GM21619 (cell line): ENCODE data around the gene ALG5.

ENCODE experiments used
- ATAC-seq: cut with Tn5 transposase; IDR thresholded peaks from one replicate; pipeline ENCODE4 v1.9.1; 2021; ENCODE audit not compliant: unreplicated experiment

The ALG5 gene

GRCh38 chr13:36917311-36917710 lies 81.8 kb downstream of the ALG5 start:
- no peak for ATAC-seq

GRCh38 chr13:36915896-36916640 lies 83.1 kb downstream of the ALG5 start:
- ATAC-seq, result no peak

- ATAC-seq, result no peak
Measured at GRCh38 chr13:36915106-36915505, 84.0 kb downstream of the ALG5 start.

DNA sequence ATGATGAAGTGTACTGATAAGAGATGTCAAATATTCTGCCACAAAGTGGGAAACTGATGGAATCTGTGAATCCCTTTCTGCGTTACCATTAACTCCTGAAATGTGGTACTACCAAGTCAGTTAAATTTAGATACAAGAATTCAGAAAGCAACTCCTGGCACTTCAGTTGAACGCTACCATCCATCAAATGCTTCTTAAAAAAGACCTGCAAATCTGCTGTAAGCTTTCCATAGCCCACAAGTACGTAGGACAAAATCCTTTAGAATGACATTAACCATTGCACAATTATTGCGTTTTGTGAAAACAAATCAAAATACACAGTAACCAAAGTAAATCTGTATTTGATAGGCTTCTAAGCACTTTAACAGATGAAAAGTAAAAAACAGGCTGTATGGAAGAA lies 84.5 kb downstream of the ALG5 start:
- no peak for ATAC-seq

GRCh38 chr13:36913463-36913862 lies 85.7 kb downstream of the ALG5 start:
- ATAC-seq, result no peak

DNA sequence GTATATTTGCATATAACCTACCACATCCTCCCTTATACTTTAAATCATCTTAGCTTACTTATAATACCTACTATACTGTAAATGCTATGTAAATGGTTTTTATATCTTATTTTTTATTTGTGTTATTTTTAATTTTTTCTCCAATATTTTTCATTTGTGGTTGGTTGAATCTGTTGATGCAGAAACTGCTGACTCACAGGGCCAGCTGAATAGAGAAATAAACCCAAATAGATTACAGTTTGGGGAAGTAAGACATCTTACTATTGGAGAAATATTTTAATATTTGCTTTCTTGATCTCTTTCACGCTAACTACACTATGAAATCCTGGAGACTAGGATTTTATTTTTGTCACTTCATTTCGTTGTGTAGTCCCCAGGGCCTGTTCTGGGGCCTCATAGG lies 86.2 kb downstream of the ALG5 start:
- ATAC-seq, result no peak

DNA sequence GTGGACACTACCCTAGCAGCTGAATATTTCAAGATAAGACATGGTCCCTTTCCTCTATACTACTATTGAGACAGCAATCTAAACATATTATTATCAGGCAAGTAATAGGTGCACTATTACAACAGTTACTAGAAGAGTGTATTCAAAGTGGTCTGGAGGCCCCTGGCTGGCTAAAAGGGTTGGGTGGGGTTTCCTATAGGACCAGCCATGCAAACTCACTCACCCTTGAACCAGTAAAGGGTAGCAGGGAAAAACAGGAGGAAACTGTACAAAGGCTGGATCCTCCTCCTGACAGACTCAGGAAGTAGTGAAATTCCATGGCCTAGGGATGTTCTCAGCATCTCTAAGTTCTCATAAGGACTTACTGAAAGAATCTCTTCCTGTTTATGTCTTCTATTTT lies 86.8 kb downstream of the ALG5 start:
- ATAC-seq, result no peak

DNA sequence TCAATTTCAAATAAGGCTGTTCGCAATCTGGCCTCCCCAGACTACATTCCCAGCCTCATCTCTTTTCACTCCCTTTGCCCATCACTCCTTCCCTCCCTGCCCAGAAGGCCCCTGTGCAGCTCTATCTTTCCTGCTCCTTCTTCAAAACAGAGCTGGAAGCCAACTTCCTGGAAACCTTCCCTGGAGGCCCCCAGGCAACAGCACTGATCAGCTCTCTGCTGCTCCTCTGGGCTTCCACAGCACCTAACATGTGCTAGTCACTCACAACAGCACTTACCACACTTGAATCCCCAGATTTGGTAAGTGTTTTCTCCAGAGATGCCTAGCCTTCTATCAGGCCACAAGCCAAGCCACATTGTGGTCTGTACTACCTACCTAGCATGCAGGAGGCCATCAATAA lies 88.6 kb downstream of the ALG5 start:
- ATAC-seq, result no peak

DNA sequence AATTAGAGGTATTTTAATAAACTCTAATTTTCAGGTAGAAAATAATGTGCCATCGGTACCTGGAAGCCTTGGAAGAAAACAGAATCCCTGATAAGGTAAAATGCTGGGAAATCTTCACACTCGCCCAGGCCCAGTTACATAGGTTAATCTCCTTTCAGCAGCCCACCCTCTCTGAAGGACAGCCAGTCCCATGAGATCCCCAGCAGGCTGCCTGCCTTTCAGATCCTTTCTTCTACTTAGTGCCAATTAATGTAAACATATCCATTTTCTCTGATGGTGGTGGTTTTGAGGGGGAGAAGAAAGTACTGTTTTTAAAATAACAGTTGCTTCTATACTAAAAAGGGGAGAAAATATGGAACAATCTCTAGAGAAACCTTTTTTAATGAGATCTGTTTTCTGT lies 91.3 kb downstream of the ALG5 start:
- no peak for ATAC-seq

DNA sequence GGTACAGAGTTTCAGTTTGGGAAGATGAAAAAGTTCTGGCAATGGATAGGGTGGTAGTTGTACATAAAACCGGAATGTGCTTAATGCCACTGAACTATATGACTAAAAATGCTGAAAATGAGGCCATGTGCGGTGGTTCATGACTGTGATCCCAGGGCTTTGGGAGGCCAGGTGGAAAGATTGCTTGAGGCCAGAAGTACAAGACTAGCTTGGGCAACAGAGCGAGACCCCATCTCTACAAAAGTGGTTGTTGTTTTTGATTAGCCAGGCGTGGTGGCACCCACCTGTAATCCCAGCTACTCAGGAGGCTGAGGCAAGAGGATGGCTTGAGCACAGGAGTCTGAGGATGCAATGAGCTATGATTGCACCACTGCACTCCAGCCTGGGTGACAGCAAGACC lies 91.9 kb downstream of the ALG5 start:
- ATAC-seq, result no peak

- ATAC-seq, result no peak
Measured at GRCh38 chr13:36905944-36906343, 93.2 kb downstream of the ALG5 start.

- no peak for ATAC-seq
Measured at GRCh38 chr13:36903925-36904595, 95.1 kb downstream of the ALG5 start.
